Fibroblast of lung (primary cell): ENCODE data around the gene USP7.

Source experiments
- CTCF ChIP-seq, 2 donors: IDR thresholded peaks in 1 of 2; conservative IDR thresholded peaks in 1 of 2; 1 replicate in 1 of 2; 2 replicates in 1 of 2; pipeline ENCODE4 v1.5.1; 2011 to 2012; ENCODE audit warnings: low read length in 2 of 2, control low read depth in 1 of 2, inconsistent platforms in 1 of 2, low read depth in 1 of 2, mild to moderate bottlenecking in 1 of 2
- EZH2 ChIP-seq: IDR thresholded peaks from 2 replicates; pipeline ENCODE4 v1.5.1; 2012; ENCODE audit warnings: low read length, control low read depth, mild to moderate bottlenecking; ENCODE audit errors: missing control alignments

DNA sequence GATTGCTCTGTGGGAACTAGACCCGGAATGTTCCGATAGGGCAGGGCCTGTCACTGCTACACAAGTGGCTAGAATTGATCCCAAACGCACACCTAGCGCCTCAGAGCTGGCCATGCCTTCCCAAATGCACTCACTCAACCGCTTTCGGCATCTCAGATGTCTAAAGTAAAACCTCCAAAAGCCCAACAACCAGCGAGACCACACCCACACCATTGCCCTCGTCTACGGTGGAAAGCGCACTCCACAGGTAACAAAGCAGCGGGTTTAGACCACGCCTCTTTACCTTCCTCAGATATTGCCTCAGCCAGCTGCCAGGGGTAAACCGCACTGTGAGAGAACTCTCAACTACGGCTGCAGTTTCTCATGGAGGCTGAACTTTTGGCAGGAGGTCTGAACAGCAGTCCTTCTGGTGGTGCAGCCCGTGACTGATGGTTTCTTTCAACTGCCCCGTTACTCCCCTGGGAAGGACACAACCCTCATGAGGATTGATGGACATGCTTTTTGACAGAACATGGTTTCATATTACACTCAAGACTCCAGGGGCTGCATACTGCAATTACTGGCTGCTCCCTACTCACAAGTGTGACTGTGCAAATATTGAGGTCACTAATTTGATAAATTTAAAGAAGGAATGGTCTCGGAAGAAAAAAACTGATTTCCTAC lies 34.5 kb downstream of the USP7 start:
- TF ChIP-seq EZH2 (no peak), CTCF (conservative IDR thresholded peaks at IDR 0.05 in 1 of 2, IDR thresholded peaks at IDR 0.05 in 1 of 2; ENCODE audit: low read depth in 1 of 2, low read length in 2 of 2) (no peak)
